ENCODE measurements around the gene TRERF1.

TRERF1 gene

DNA sequence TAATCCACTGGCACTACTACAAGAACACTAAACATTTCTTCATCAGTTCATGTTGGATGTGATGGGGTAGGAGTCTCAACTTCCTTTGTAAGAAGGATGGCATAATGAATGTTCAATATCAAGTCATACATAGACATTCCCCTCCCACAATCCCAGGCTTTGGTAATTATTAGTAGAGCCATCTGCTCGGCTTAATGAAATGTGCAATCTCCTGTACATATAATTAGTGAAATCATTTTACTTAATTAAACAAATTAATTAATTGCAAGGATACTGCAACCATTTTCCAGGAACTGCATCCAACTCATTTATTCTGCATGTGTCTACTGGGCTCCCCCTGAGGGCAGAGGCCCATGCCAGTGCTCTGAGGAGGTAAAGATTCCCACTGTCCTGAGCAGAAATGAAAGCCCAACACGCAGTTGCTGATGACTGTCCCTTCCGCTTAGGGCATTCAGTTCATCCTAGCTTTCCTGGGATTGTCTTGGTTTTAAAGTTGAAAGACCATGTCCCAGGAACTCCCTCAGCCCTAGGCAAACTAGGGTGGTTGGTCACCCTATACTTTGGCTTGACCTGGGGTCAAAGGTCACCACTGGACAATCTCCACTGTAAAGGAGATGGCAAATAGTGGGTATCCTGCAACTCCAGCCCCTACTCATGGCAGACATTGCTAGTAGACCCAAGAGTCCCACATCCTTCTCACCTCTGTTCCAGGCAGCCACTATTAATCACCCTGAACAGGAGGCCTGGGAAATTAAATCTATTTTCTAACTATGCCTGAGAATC is 109.8 kb downstream of the TRERF1 start:
- H3K4me3 ChIP-seq (ENCODE audit: insufficient read length, low read depth), result no peak overlapping the region
- no peaks in the 10 kb centered on the region for H3K36me3 ChIP-seq (ENCODE audit: insufficient read depth, insufficient read length, low read length)
- TF ChIP-seq YY1 (IDR thresholded peaks at IDR 0.05; ENCODE audit: insufficient read depth, insufficient read length), result no peak
- no peak for TF ChIP-seq SUZ12 (IDR thresholded peaks at IDR 0.05; ENCODE audit: extremely low read depth, insufficient read depth, insufficient read length)
- TF ChIP-seq ZNF274 (IDR thresholded peaks at IDR 0.05; ENCODE audit: low read depth, low read length), result no peak
- DNase-seq (ENCODE audit: low read depth, low spot score), result no peak
- H3K9me3 ChIP-seq (ENCODE audit: insufficient read depth, low read length), result no peaks in the 10 kb centered on the region
- H3K4me1 ChIP-seq (ENCODE audit: insufficient read depth, insufficient read length), result peaks cover 6% of the 10 kb centered on the region
- no peak overlapping the region for H3K9ac ChIP-seq (ENCODE audit: insufficient read length, low read depth)
- no peaks in the 10 kb centered on the region for H3K27me3 ChIP-seq (ENCODE audit: insufficient read depth, insufficient read length)

DNA sequence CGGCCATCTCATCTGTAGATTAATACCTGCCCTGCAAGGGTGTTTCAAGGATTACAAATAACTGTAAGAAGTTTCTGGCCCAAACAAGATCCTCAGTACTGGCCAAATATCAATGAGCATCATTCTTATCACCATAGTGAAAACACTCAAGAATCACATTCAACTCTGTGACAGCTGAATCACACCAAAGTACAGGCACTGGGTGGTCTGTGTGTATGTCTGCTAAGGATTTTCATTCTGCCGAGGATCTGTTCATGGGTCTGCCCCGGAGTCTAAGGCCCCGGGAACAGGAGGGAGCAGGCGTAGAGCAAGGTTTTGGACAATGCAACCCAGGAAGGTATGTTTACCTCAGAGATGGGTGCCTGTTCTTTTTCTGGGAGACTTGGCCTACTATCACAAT is 110.5 kb downstream of the TRERF1 start:
- TF ChIP-seq YY1 (IDR thresholded peaks at IDR 0.05; ENCODE audit: insufficient read depth, insufficient read length) (no peak), ZNF274 (IDR thresholded peaks at IDR 0.05; ENCODE audit: low read depth, low read length) (no peak), SUZ12 (IDR thresholded peaks at IDR 0.05; ENCODE audit: extremely low read depth, insufficient read depth, insufficient read length) (no peak)
- Histone ChIP-seq H3K4me3 (ENCODE audit: insufficient read length, low read depth) (no peak overlapping the region), H3K27me3 (ENCODE audit: insufficient read depth, insufficient read length) (no peaks in the 10 kb centered on the region)

DNA sequence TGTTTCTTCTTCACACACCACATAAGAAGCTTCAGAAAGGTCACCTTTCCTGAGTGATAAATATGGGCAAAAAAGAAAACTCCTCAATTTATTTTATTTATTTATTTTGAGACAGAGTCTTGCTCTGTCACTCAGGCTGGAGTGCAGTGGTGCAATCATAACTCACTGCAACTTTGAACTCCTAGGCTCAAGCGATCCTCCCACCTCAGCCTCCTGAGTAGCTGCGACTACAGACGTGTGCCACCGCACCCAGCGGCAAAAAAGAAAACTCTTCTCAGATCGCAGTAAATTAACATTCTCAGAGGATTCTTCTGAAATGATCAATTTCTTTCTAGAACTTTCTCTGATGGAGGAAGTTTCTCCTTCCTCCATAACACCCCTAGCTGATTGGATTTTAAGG is 111.2 kb downstream of the TRERF1 start:
- no peak overlapping the region for H3K9ac ChIP-seq (ENCODE audit: insufficient read length, low read depth)
- H3K4me1 ChIP-seq (ENCODE audit: insufficient read depth, insufficient read length), result peaks cover 6% of the 10 kb centered on the region
- H3K4me3 ChIP-seq (ENCODE audit: insufficient read length, low read depth), result no peak overlapping the region
- H3K36me3 ChIP-seq (ENCODE audit: insufficient read depth, insufficient read length, low read length), result no peaks in the 10 kb centered on the region
- TF ChIP-seq SUZ12 (IDR thresholded peaks at IDR 0.05; ENCODE audit: extremely low read depth, insufficient read depth, insufficient read length), result no peak
- no peak for TF ChIP-seq ZNF274 (IDR thresholded peaks at IDR 0.05; ENCODE audit: low read depth, low read length)
- TF ChIP-seq YY1 (IDR thresholded peaks at IDR 0.05; ENCODE audit: insufficient read depth, insufficient read length), result no peak
- no peak for DNase-seq (ENCODE audit: low read depth, low spot score)
- no peaks in the 10 kb centered on the region for H3K27me3 ChIP-seq (ENCODE audit: insufficient read depth, insufficient read length)
- H3K9me3 ChIP-seq (ENCODE audit: insufficient read depth, low read length), result no peaks in the 10 kb centered on the region

More for the DNA sequence above, 110.5 kb downstream of the TRERF1 start:
- no peak overlapping the region for H3K9ac ChIP-seq (ENCODE audit: insufficient read length, low read depth)
- peaks cover 6% of the 10 kb centered on the region for H3K4me1 ChIP-seq (ENCODE audit: insufficient read depth, insufficient read length)
- no peak for DNase-seq (ENCODE audit: low read depth, low spot score)
- H3K36me3 ChIP-seq (ENCODE audit: insufficient read depth, insufficient read length, low read length), result no peaks in the 10 kb centered on the region
- no peaks in the 10 kb centered on the region for H3K9me3 ChIP-seq (ENCODE audit: insufficient read depth, low read length)

DNA sequence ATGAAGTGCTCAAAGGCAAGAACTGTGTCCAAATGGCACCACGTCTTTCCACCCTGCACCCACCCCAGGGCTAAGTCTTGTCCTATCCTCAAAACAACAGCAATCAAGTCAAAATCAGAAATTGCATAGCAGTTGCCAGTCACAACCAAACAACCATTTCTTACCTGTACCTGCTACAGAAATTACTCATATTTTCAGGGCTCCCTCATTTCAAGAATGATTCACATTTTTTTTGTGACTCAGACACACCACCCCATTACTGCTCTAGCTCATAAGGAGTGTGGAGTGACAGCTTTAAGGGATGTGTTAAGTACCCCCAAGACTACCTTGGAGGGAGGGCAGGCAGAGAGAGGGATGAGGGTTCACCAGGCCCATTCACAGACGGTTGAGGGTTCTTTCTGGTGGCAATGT is 111.7 kb downstream of the TRERF1 start:
- Histone ChIP-seq H3K36me3 (ENCODE audit: insufficient read depth, insufficient read length, low read length) (no peaks in the 10 kb centered on the region), H3K4me3 (ENCODE audit: insufficient read length, low read depth) (no peak overlapping the region), H3K27me3 (ENCODE audit: insufficient read depth, insufficient read length) (no peaks in the 10 kb centered on the region), H3K4me1 (ENCODE audit: insufficient read depth, insufficient read length) (peaks cover 6% of the 10 kb centered on the region), H3K9ac (ENCODE audit: insufficient read length, low read depth) (no peak overlapping the region), H3K9me3 (ENCODE audit: insufficient read depth, low read length) (no peaks in the 10 kb centered on the region)
- no peak for DNase-seq (ENCODE audit: low read depth, low spot score)
- TF ChIP-seq SUZ12 (IDR thresholded peaks at IDR 0.05; ENCODE audit: extremely low read depth, insufficient read depth, insufficient read length), result no peak
- no peak for TF ChIP-seq YY1 (IDR thresholded peaks at IDR 0.05; ENCODE audit: insufficient read depth, insufficient read length)
- TF ChIP-seq ZNF274 (IDR thresholded peaks at IDR 0.05; ENCODE audit: low read depth, low read length), result no peak

DNA sequence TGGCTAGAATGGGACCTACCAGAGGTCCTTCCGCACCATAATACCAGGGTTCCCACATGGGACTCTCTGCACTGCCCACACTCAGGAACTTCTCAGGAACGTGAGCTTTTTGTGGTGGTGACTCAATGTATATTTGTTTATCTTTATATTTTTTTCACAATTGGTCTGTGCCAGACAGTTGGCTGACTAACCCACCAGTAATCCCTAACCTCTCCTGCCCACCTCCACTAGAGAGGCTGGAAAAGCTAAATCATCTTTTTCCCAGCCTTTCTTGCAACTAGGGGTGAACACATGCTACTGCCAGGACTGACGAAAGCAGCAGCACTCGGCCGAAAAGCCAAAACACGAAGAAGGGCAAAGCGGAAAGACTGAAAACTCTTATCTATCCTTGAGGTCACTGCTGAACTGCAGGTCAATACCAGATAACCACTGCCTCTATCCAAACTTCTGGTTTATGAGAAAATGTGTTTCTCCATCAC is 112.9 kb downstream of the TRERF1 start:
- Histone ChIP-seq H3K4me1 (ENCODE audit: insufficient read depth, insufficient read length) (peaks cover 6% of the 10 kb centered on the region), H3K4me3 (ENCODE audit: insufficient read length, low read depth) (no peak overlapping the region), H3K36me3 (ENCODE audit: insufficient read depth, insufficient read length, low read length) (no peaks in the 10 kb centered on the region), H3K9me3 (ENCODE audit: insufficient read depth, low read length) (no peaks in the 10 kb centered on the region), H3K9ac (ENCODE audit: insufficient read length, low read depth) (no peak overlapping the region), H3K27me3 (ENCODE audit: insufficient read depth, insufficient read length) (no peaks in the 10 kb centered on the region)
- TF ChIP-seq YY1 (IDR thresholded peaks at IDR 0.05; ENCODE audit: insufficient read depth, insufficient read length) (no peak), SUZ12 (IDR thresholded peaks at IDR 0.05; ENCODE audit: extremely low read depth, insufficient read depth, insufficient read length) (no peak)
- no peak for DNase-seq (ENCODE audit: low read depth, low spot score)

DNA sequence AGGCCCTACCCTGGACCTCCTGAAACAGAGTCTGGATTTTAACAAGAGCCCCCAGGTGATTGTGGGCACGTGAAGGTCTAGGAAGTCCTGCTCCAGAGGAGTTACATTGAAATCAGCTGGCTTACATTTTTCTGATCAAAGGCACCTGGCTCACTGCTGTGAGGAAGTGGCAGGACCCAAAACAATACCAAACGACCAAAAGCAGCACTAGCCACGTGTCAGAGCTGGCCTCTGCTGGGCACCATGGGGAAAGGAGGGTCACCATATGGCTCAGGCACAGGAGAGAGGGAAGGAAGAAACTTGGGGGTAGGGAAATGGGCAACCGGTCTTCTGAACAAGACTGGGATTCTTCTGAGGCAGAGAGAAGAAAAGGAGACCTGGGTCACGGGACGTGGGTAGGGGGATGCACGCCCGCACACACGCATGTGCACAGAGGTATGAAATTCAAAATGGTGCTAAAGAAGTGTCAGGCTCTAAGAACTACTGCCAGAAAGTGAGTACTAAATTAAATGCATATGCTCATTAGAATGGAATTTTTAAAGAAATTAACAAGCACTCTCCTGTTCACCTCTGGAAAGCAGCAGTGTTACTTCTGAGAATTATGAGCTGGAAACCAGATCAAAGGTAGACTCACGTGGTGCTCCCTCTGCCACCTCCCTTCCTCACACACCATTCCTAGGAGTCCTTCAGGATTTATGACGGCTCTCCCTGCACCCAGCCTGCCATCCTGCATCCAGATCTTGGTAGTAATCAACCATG is 113.6 kb downstream of the TRERF1 start:
- DNase-seq (ENCODE audit: low read depth, low spot score), result no peak
- no peaks in the 10 kb centered on the region for H3K27me3 ChIP-seq (ENCODE audit: insufficient read depth, insufficient read length)
- H3K9me3 ChIP-seq (ENCODE audit: insufficient read depth, low read length), result no peaks in the 10 kb centered on the region
- TF ChIP-seq YY1 (IDR thresholded peaks at IDR 0.05; ENCODE audit: insufficient read depth, insufficient read length), result no peak
- no peak overlapping the region for H3K4me3 ChIP-seq (ENCODE audit: insufficient read length, low read depth)
- no peak overlapping the region for H3K9ac ChIP-seq (ENCODE audit: insufficient read length, low read depth)
- H3K4me1 ChIP-seq (ENCODE audit: insufficient read depth, insufficient read length), result peaks cover 6% of the 10 kb centered on the region
- H3K36me3 ChIP-seq (ENCODE audit: insufficient read depth, insufficient read length, low read length), result no peaks in the 10 kb centered on the region

DNA sequence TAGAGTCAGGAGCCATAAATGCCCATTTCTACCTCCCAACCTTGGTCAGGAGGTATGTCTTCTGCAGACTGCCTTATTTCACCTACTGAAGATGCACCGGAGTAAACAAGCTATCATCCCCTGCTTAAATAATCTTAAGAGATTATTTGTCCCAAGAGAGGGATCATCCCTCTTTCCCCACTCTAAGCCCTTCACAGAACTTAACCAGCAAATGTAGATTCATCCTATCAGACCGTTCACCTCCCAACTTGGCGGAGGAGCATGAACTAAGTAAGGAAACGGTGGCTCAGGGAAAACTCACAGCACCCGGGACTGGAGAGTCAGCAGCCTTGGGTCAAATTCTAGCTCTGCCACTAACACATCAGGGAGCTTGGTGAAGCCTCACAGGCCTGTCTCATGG is 115.3 kb downstream of the TRERF1 start:
- H3K4me3 ChIP-seq (ENCODE audit: insufficient read length, low read depth), result no peak overlapping the region
- H3K4me1 ChIP-seq (ENCODE audit: insufficient read depth, insufficient read length), result peaks cover 6% of the 10 kb centered on the region
- no peaks in the 10 kb centered on the region for H3K9me3 ChIP-seq (ENCODE audit: insufficient read depth, low read length)
- TF ChIP-seq YY1 (IDR thresholded peaks at IDR 0.05; ENCODE audit: insufficient read depth, insufficient read length) (no peak), ZNF274 (IDR thresholded peaks at IDR 0.05; ENCODE audit: low read depth, low read length) (no peak), SUZ12 (IDR thresholded peaks at IDR 0.05; ENCODE audit: extremely low read depth, insufficient read depth, insufficient read length) (no peak)
- no peak for DNase-seq (ENCODE audit: low read depth, low spot score)
- no peaks in the 10 kb centered on the region for H3K27me3 ChIP-seq (ENCODE audit: insufficient read depth, insufficient read length)
- no peaks in the 10 kb centered on the region for H3K36me3 ChIP-seq (ENCODE audit: insufficient read depth, insufficient read length, low read length)
- no peak overlapping the region for H3K9ac ChIP-seq (ENCODE audit: insufficient read length, low read depth)

Measured in NT2/D1 (cell line).